M059J (cell line): Measurements from ENCODE around the gene CMC1. TPM values are rescaled to one million over a fixed set of nuclear protein-coding genes. Genes with fewer than 3 reads are reported as not detected.

Experiments
- DNase-seq: peaks from one replicate; pipeline ENCODE4 v3.0.0-alpha.2; 2012; ENCODE audit warnings: low read depth
- total RNA-seq: library from RNA; depleted of rRNA; stranded (reverse); fragments of >200 nt; shearing (Covaris generic); gene quantifications from 2 replicates; pipeline ENCODE4 v1.2.3, GENCODE V29; 2014

The CMC1 gene
- total RNA-seq, 1 experiment from 2014 or later = 13.6 TPM

DNA sequence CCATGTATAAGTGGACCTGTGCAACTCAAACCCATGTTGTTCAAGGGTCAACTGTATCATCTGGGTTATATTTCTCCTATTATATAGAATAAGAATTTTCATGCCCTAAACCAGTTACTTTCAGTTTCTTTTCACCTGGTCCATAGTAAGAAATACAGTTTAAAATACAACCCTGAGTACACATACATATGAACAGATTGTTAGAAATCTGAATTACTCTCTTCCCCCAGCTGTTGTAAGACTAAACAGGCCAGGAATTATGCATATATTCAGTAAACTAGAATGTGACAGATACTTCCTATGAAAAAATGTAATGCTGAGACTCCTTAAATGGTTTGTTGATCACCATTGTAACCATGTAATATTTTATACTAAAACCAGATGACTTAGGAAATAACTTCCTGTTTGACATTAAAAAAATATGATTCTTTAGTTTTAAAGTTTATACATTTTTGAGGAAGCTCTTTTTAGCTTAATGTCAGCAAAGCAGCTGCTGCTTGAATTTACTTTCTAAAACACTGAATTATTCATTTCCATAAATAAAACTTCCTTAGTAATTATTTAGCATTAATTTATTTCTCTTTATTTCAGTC, 54.6 kb downstream of the CMC1 start:
- no peak for DNase-seq

GRCh38 chr3:28299705-28300104, 58.3 kb downstream of the CMC1 start:
- DNase-seq = no peak

DNA sequence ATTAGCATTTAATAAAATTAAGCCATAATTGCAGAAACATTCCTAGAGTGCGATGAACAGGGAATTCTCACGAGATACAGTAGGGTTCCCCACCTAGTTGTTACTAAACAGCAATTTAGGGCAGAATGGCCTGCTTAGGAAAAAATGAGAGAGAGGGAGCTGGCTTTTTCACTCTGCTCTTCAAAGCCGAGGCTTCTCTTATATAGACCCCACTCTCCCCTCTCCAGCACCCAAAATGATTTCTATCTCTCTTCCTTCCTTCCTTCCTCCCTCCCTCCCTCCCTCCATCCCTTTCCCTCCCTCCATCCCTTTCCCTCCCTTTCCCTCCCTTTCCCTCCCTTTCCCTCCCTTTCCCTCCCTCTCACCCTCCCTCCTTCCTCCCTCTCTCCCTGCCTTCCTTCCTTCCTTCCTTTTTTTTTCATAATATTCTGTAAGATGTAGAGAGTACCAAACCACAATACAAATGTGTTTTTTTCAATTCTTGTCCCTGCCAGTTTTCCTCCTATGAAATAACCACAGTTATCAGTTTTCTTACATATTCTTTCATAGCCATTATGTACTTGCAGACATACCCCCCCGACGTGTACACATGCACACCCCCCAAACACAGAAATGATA, 59.0 kb downstream of the CMC1 start:
- no peak for DNase-seq

- no peak for DNase-seq
These were observed 60.3 kb downstream of the CMC1 start for GRCh38 chr3:28301688-28302087.

GRCh38 chr3:28308196-28308595, 66.8 kb downstream of the CMC1 start:
- no peak for DNase-seq

DNA sequence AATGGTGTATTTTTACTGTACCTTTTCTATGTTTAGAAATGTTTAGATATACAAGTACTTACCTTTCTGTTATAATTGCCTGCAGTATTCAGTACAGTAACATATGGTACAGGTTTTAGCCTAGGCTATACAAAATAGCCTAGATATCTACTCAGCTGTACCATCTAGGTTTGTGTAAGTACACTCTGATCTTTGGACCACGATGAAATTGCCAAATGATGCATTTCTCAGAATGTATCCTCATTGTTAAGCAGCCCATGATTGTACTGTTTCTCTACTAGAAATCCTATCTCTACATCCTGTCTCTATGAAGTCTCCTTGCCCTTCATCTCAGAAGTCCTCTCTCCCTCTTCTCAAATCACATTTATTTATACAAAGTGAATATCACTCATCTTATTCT, 74.3 kb downstream of the CMC1 start:
- DNase-seq = no peak

- DNase-seq = no peak
These were observed 74.8 kb downstream of the CMC1 start for GRCh38 chr3:28316226-28316625.

DNA sequence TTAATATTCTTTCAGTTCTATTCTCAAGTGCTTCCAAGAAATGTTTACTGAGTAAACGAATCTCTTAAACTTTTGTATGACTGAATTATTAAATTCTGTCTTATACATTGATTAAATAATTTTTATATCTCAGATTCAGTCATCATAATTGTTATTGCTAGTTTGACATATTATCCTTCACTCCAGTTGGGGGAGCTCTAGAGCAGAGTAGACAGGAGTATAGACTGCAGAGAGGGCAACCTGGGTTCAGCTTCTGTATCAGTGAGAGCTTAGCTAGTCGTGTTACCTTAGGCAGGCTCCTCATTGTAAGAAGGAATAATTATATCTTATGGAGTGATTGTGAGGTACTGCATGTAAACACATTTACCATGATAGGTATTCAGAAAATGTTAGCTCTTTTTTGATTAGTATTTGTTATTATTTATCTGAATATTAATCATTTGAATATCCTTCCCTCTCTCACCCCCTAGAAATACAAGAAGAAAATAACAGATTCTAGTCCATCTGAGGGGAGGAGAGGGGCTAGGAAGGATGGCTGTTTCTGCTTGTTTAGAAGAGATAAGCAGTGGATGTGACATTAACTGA, 76.1 kb downstream of the CMC1 start:
- peak; percentile 29 for DNase-seq

DNA sequence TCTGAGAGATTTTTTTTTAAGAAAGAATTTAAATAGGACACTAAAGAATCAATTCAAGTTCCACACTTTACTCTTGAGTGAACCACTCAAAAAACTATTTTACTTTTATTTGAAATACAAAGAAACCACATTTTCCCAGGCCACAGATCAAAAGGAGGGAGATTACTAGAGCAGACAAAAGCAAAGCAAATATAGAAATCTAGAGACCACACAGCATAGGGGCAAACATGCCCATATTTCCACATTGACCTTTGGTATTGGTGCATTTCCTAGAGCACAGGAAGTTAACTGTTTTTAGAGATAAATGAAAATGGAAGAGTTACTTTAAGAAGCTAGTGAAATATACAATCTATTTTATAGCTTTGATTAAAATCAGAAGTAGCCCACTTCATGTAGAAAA, 79.6 kb downstream of the CMC1 start:
- DNase-seq = no peak

DNA sequence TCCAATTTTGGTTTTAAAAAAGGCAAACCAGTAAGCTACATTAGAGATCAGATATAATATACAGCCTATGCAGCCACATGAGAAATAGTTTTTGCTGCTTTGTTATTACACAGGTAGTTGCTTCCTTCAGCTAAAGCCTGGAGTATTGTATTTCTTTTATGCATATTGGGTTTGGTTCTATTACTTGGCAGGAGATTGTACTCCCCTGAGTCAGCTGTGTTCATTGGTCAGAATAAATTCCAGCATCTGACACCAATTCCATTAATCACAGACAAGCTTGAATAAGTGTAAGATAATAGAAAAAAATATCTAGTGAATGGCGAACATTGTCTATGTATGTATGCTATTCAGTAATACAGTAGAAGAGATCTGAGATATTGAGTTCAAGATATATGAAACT, 81.0 kb downstream of the CMC1 start:
- peak; percentile 34 for DNase-seq

GRCh38 chr3:28326458-28326926, 85.1 kb downstream of the CMC1 start:
- peak; percentile 26 for DNase-seq

- peak; percentile 12 for DNase-seq
These were observed 87.1 kb downstream of the CMC1 start for GRCh38 chr3:28328188-28329151.

GRCh38 chr3:28334552-28334951, 93.1 kb downstream of the CMC1 start:
- no peak for DNase-seq

DNA sequence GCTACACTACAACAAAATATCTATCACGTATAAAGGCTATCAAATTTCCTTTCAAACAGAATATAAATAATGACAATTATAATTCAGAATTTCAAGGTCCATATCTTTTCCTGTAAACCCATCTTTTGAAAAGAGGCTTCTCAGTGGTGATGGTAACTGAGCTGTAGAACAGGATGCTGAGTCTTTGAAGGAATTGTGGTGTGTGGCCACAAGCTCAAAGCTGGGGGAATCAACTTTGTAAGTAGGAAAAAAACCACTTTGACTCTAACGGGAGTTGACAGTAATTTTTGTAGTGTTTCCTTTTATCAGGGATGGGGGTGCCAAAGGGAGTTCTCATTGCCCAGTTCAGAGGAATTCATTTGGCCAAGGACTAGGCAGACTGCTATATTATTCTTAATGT, 93.8 kb downstream of the CMC1 start:
- DNase-seq = no peak

DNA sequence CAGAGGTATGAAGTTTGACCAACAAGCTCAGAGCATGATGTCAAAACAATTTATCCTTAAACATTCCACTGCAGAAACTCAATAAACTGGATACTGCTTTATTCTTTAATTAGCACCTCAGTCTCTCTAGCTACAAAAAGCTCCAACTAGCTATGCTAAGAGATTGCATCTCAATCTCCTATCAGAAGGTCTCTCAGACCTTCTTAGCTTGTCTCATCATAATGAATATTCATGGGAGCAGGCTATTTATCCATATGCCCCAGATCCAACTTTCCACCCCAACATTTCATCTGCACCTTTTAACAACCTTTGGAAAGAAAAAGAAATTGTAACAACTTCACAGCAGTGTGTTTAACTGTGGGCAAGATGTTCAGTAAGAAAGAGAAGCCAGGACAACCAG, 95.8 kb downstream of the CMC1 start:
- DNase-seq = no peak

- no peak for DNase-seq
These were observed 101.7 kb downstream of the CMC1 start for GRCh38 chr3:28343144-28343543.

DNA sequence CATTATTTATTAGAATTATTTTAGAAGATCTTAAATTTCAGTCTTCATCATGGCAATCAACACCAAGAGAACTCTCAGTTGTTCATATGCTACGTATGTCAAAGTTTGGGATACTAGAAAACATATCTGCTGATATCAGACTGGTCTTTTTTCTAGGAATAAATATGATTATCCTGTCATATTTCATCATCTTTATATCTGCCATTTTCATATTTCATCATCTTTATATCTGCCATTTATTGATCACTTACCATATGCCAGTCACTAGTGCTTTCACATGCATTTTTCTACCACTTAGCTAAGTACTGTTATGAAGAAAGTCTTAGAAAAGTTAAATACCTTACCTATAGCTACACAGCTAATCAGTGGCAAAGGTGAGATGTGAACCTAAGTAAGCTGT, 104.3 kb downstream of the CMC1 start:
- DNase-seq = no peak

DNA sequence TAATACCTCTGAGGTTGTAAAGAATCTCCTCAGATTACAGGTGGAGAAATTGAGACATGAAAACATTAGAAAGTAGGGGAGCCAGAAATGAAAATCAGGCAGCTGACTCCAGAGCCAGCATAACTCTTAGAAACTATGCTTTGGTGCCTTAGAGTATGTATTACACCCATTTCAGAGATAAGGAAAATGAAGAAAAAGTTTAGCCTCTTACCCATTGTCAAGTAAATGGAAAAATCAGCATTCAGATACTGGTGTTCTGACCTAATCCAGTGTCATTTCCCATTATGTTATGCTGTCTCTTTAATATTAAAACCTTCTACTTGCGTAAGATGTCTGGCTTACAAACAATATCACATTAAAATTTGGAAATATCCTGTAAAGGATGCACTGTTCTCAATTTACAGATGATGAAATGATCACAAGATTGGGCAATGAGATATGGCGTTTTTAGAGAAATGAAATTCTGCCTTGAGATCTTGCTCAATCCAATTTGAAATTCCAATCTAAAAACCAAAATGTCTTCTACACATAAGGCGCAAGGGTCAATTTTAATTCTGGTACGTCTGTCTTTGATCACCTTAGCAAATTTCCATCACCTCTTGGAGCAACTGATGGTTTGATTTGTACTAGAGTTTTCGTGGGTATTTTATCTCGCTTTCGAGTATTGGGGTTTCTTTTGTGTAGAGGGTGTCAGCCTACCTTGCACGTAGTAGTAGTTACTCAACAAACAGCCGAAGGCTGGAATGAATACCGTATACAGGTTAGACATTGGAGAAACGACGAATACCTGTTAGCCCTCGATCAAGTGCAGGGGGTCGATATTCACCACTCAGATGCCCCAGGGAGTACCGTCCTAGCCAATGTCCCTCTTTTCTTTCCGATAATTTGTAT, 106.2 kb downstream of the CMC1 start:
- DNase-seq = no peak

GRCh38 chr3:28348265-28348628, 106.8 kb downstream of the CMC1 start:
- DNase-seq = no peak

GRCh38 chr3:28348629-28349468, 107.4 kb downstream of the CMC1 start, which contains the start of the genes AZI2 and ZCWPW2:
Gene AZI2, minus strand, starts transcription at chr3:28348824. Its CDS starts 8,207 bp downstream, at chr3:28340617.
Gene ZCWPW2, plus strand, starts transcription at chr3:28348721. Its CDS starts 64,348 bp downstream, at chr3:28413069.
- DNase-seq = peak; percentile 92
